ENCODE data around the gene CCL19. TPM values are rescaled to one million over a fixed set of nuclear protein-coding genes. Genes with fewer than 3 reads are reported as not detected.

The CCL19 gene
- polyA plus RNA-seq, 1 donor: 3.9 TPM

DNA sequence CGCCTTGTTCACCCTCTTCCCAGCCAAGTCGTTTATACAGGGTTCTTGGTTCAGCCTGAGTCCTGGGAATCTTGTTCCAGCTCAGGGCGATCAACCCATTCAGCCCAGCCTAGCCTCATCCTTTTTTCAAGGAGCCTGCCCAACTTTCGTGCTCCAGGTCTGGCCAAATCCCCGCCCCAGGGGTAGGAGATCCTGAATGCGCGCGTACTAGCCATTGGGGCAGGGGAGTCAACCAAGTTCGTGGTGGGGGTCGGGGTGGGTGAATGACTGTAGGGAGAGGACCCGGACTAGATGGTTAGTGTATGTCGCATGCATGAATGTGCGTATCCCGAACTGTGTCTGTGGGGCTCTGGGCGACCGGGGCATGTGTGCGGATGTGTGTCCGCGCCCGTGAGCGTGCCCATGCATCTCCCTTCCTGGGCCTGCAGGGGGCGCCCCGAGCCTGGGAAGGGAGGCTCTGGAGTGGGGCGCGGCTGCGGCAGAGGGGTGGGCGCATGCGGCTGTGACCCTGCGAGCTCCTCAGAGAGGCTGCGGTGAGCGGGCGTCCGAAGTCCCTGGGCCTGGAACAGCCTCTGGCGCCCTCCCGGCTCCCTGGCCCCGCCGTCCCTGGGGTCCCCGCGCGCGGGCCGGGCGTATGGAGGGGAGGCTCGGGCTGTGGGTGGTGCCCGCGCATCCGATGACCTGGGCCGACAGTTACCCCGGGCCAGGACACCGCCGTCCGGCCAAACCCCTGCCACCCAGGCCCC, 10.1 kb upstream of the CCL19 start:
- Histone ChIP-seq H3K4me1 (ENCODE audit: control insufficient read depth, insufficient read depth, low read length) (peaks cover 5% of the 10 kb centered on the region), H3K27me3 (ENCODE audit: control insufficient read depth, insufficient read depth, low read length) (peaks cover 17% of the 10 kb centered on the region), H3K4me3 (ENCODE audit: low read length) (peak overlapping the region; percentile 46), H3K36me3 (ENCODE audit: control insufficient read depth, insufficient read depth, low read length) (no peaks in the 10 kb centered on the region), H3K9me3 (ENCODE audit: control insufficient read depth, low read depth, low read length) (no peaks in the 10 kb centered on the region), H3K27ac (ENCODE audit: low read length) (peak overlapping the region; percentile 59)
- no CpG with 5 or more reads among the region's 52 CpGs for WGBS (ENCODE audit: insufficient coverage, low lambda C conversion rate)
- DNase-seq: peak; percentile 45 to 65

DNA sequence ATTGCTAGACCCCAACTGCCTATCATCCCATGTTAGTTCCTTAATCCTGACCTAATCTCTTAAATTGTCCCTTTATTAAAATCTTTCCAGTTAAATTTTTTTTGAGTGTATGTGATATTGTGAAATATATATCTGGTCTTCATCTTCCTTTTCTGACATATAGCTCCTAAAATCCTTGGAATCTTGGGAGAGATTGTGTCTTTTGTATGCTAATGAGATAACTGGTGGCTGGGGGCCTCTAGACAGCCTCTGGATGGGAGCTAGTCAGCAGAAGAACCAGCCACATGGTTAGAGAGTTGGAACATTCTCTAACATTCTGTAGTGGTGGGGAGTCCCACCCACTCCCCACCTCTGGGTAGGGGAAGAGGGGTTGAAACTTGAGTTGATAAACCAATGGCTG, 3.7 kb upstream of the CCL19 start:
- H3K27me3 ChIP-seq (ENCODE audit: control insufficient read depth, insufficient read depth, low read length): peaks cover 7% of the 10 kb centered on the region
- no peaks in the 10 kb centered on the region for H3K9me3 ChIP-seq (ENCODE audit: control insufficient read depth, low read depth, low read length)
- H3K27ac ChIP-seq (ENCODE audit: low read length): no peak overlapping the region
- H3K4me3 ChIP-seq (ENCODE audit: low read length): no peak overlapping the region
- H3K4me1 ChIP-seq (ENCODE audit: control insufficient read depth, insufficient read depth, low read length): no peaks in the 10 kb centered on the region
- no peaks in the 10 kb centered on the region for H3K36me3 ChIP-seq (ENCODE audit: control insufficient read depth, insufficient read depth, low read length)
- no peak for DNase-seq

GRCh38 chr9:34693560-34693959, 2.5 kb upstream of the CCL19 start:
- WGBS (ENCODE audit: insufficient coverage, low lambda C conversion rate): 83% methylated on average over 1 of the region's 2 CpGs

GRCh38 chr9:34691936-34692315, 850 bp upstream of the CCL19 start:
- no peak overlapping the region for H3K27ac ChIP-seq (ENCODE audit: low read length)
- no peaks in the 10 kb centered on the region for H3K9me3 ChIP-seq (ENCODE audit: control insufficient read depth, low read depth, low read length)
- no peak overlapping the region for H3K4me3 ChIP-seq (ENCODE audit: low read length)
- no peaks in the 10 kb centered on the region for H3K4me1 ChIP-seq (ENCODE audit: control insufficient read depth, insufficient read depth, low read length)
- WGBS (ENCODE audit: insufficient coverage, low lambda C conversion rate): no CpG with 5 or more reads among the region's 5 CpGs
- DNase-seq: no peak
- H3K27me3 ChIP-seq (ENCODE audit: control insufficient read depth, insufficient read depth, low read length): peaks cover 3% of the 10 kb centered on the region
- H3K36me3 ChIP-seq (ENCODE audit: control insufficient read depth, insufficient read depth, low read length): no peaks in the 10 kb centered on the region

More at GRCh38 chr9:34693560-34693959, 2.5 kb upstream of the CCL19 start:
- DNase-seq: no peak
- Histone ChIP-seq H3K4me1 (ENCODE audit: control insufficient read depth, insufficient read depth, low read length) (no peaks in the 10 kb centered on the region), H3K9me3 (ENCODE audit: control insufficient read depth, low read depth, low read length) (no peaks in the 10 kb centered on the region), H3K4me3 (ENCODE audit: low read length) (no peak overlapping the region), H3K27me3 (ENCODE audit: control insufficient read depth, insufficient read depth, low read length) (peaks cover 3% of the 10 kb centered on the region), H3K27ac (ENCODE audit: low read length) (no peak overlapping the region), H3K36me3 (ENCODE audit: control insufficient read depth, insufficient read depth, low read length) (no peaks in the 10 kb centered on the region)

GRCh38 chr9:34689512-34689911, 1.6 kb downstream of the CCL19 start:
- H3K27me3 ChIP-seq (ENCODE audit: control insufficient read depth, insufficient read depth, low read length): no peaks in the 10 kb centered on the region
- no peak for DNase-seq
- WGBS (ENCODE audit: insufficient coverage, low lambda C conversion rate): no CpG with 5 or more reads among the region's 8 CpGs

DNA sequence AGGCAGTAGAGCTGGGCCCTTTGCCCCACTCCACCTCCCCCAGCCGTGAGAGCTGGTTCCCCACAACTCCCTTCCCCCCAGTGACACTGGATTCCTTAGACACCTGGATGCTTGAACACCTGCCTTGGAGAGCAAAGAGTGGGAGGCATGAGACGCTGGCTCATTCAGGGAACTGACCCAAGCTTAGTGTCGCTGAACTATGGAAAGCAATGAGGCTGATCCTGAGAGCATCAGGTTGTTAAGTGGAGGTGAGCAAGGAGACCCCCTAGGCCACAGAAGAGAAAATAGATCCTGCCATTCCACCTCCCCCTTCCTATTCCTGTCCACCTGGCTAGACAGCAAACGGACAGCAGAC, 2.0 kb downstream of the CCL19 start:
- no peaks in the 10 kb centered on the region for H3K9me3 ChIP-seq (ENCODE audit: control insufficient read depth, low read depth, low read length)
- H3K27ac ChIP-seq (ENCODE audit: low read length): no peak overlapping the region

More at GRCh38 chr9:34689512-34689911, 1.6 kb downstream of the CCL19 start:
- Histone ChIP-seq H3K9me3 (ENCODE audit: control insufficient read depth, low read depth, low read length) (no peaks in the 10 kb centered on the region), H3K4me3 (ENCODE audit: low read length) (no peak overlapping the region), H3K36me3 (ENCODE audit: control insufficient read depth, insufficient read depth, low read length) (no peaks in the 10 kb centered on the region), H3K27ac (ENCODE audit: low read length) (no peak overlapping the region), H3K4me1 (ENCODE audit: control insufficient read depth, insufficient read depth, low read length) (no peaks in the 10 kb centered on the region)

DNA sequence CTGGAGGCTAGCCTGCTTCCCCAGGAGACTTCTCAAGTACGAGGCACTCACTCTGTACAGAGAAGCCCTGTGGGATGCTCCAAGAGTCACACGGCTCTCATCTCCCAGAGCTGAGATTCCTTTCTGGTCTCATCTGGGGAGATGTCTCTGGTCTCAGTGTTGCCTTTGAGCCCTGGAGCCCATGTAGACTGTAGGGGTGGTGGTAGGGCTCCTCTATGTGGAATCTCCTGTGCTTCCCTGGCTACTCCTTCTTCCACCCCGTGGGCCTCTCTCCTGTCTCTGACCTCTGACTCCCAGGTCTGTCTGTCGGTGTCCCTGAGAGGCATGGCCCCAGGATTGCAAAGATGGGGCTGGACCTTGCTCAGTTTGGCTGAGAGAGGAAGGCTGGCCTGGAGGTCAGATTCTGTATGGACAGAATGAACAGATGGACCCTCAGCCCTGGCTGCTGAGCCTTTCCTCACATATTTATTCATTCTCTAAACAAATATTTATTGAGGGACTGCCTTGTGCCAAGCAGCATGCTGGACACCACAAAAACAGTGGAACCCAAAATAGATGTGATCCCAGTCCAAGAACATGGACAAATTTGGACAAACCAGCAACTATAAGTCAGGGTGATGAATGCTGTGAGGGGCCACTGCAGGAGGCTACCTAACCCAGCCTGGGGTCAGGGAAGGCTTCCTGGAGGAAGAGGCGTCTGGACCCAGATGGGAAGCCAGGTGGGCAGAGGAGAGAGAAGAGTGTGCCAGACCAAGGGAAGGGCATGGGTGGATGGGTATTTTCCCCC, 2.6 kb downstream of the CCL19 start:
- no CpG with 5 or more reads among the region's 5 CpGs for WGBS (ENCODE audit: insufficient coverage, low lambda C conversion rate)

More for the DNA sequence above, 2.0 kb downstream of the CCL19 start:
- no peak for DNase-seq
- no peaks in the 10 kb centered on the region for H3K27me3 ChIP-seq (ENCODE audit: control insufficient read depth, insufficient read depth, low read length)
- no peaks in the 10 kb centered on the region for H3K4me1 ChIP-seq (ENCODE audit: control insufficient read depth, insufficient read depth, low read length)
- H3K36me3 ChIP-seq (ENCODE audit: control insufficient read depth, insufficient read depth, low read length): no peaks in the 10 kb centered on the region
- H3K4me3 ChIP-seq (ENCODE audit: low read length): no peak overlapping the region
- no CpG with 5 or more reads among the region's 4 CpGs for WGBS (ENCODE audit: insufficient coverage, low lambda C conversion rate)

DNA sequence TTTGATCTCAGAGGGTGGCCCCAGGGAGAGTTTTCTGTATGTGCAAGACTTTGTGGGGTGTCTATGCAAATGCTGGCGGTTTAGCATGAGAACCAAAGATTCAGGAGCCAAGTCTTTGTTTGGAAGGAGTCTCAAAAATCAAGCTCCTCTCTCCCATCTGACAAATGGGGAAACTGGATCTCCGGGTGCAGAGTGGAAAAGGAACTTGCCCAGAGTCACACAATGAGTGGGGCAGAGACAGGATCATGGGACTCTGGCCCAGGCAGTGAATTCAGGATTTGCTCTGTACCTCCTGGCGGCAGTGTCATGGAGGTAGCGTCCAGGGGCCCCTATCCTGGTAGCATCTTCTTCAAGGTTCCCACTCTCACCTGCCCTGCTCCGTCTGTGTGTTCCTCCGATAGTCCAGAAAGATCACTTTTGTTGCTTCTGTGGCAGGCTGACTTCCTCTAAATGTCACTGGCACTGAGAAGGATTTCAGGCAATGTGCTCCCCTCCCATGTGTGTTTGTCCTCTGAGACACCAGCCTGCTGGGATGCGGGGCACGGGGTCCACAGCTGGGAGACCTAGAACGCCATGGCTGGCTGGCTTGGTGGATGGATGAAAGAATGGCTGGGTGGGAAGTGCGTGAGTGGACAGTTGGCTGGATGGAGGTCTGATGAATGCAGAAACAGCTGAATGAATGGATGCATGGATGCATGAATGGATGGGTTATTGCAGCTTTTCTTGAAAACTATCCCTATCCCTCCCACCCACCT, 3.6 kb downstream of the CCL19 start:
- Histone ChIP-seq H3K4me3 (ENCODE audit: low read length) (no peak overlapping the region), H3K27ac (ENCODE audit: low read length) (no peak overlapping the region), H3K4me1 (ENCODE audit: control insufficient read depth, insufficient read depth, low read length) (no peaks in the 10 kb centered on the region), H3K36me3 (ENCODE audit: control insufficient read depth, insufficient read depth, low read length) (no peaks in the 10 kb centered on the region), H3K9me3 (ENCODE audit: control insufficient read depth, low read depth, low read length) (no peaks in the 10 kb centered on the region), H3K27me3 (ENCODE audit: control insufficient read depth, insufficient read depth, low read length) (no peaks in the 10 kb centered on the region)
- DNase-seq: no peak
- WGBS (ENCODE audit: insufficient coverage, low lambda C conversion rate): no CpG with 5 or more reads among the region's 10 CpGs

More for the DNA sequence above, 2.6 kb downstream of the CCL19 start:
- Histone ChIP-seq H3K27me3 (ENCODE audit: control insufficient read depth, insufficient read depth, low read length) (no peaks in the 10 kb centered on the region), H3K4me1 (ENCODE audit: control insufficient read depth, insufficient read depth, low read length) (no peaks in the 10 kb centered on the region), H3K36me3 (ENCODE audit: control insufficient read depth, insufficient read depth, low read length) (no peaks in the 10 kb centered on the region), H3K27ac (ENCODE audit: low read length) (no peak overlapping the region), H3K4me3 (ENCODE audit: low read length) (no peak overlapping the region), H3K9me3 (ENCODE audit: control insufficient read depth, low read depth, low read length) (no peaks in the 10 kb centered on the region)
- DNase-seq: no peak

- H3K4me1 ChIP-seq (ENCODE audit: control insufficient read depth, insufficient read depth, low read length): no peaks in the 10 kb centered on the region
- no peak overlapping the region for H3K4me3 ChIP-seq (ENCODE audit: low read length)
- no CpG with 5 or more reads among the region's 1 CpG for WGBS (ENCODE audit: insufficient coverage, low lambda C conversion rate)
- no peaks in the 10 kb centered on the region for H3K27me3 ChIP-seq (ENCODE audit: control insufficient read depth, insufficient read depth, low read length)
- no peaks in the 10 kb centered on the region for H3K9me3 ChIP-seq (ENCODE audit: control insufficient read depth, low read depth, low read length)
- no peak overlapping the region for H3K27ac ChIP-seq (ENCODE audit: low read length)
- DNase-seq: no peak
- no peaks in the 10 kb centered on the region for H3K36me3 ChIP-seq (ENCODE audit: control insufficient read depth, insufficient read depth, low read length)
Observed at GRCh38 chr9:34686732-34687131, 4.3 kb downstream of the CCL19 start.

- H3K27me3 ChIP-seq (ENCODE audit: control insufficient read depth, insufficient read depth, low read length): no peaks in the 10 kb centered on the region
- H3K9me3 ChIP-seq (ENCODE audit: control insufficient read depth, low read depth, low read length): no peaks in the 10 kb centered on the region
- no peak overlapping the region for H3K4me3 ChIP-seq (ENCODE audit: low read length)
- H3K27ac ChIP-seq (ENCODE audit: low read length): no peak overlapping the region
- no peaks in the 10 kb centered on the region for H3K4me1 ChIP-seq (ENCODE audit: control insufficient read depth, insufficient read depth, low read length)
- no peak for DNase-seq
- no peaks in the 10 kb centered on the region for H3K36me3 ChIP-seq (ENCODE audit: control insufficient read depth, insufficient read depth, low read length)
- WGBS (ENCODE audit: insufficient coverage, low lambda C conversion rate): no CpG with 5 or more reads among the region's 5 CpGs
Observed at GRCh38 chr9:34686231-34686630, 4.8 kb downstream of the CCL19 start.
